Retinal pigment epithelial cell (primary cell): ENCODE data around the gene CCDC91.

Experiments used
- DNase-seq: peaks from one replicate; pipeline ENCODE4 v3.0.0-alpha.2; 2010; ENCODE audit warnings: low read depth
- H3K4me3 ChIP-seq: 2 replicates; pipeline ENCODE4 v1.5.1; 2011; ENCODE audit warnings: mild to moderate bottlenecking, low read length, control low read depth, moderate library complexity
- CTCF ChIP-seq: conservative IDR thresholded peaks from 2 replicates; pipeline ENCODE4 v1.5.1; 2011; ENCODE audit warnings: low read depth, low read length, control low read depth, inconsistent platforms

Gene CCDC91

DNA sequence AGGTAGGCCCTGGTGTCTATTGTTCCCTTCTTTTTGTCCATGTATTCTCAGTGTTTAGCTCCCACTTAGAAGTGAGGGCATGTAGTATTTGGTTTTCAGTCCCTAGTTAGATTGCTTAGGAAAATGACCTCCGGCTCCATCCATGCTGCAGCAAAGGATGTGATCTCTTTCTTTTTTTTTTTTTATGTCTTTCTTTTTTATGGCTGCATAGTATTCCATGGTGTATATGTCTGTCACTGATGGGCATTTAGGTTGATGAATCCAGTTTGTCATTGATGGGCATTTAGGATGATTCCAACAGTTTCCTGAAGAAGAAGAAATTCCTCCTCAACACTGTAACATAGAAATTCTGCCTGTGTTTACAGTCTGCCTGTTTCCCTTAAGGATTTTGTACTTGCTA is 231.1 kb downstream of the CCDC91 start:
- no peak overlapping the region for H3K4me3 ChIP-seq
- no peak for TF ChIP-seq CTCF
- no peak for DNase-seq

DNA sequence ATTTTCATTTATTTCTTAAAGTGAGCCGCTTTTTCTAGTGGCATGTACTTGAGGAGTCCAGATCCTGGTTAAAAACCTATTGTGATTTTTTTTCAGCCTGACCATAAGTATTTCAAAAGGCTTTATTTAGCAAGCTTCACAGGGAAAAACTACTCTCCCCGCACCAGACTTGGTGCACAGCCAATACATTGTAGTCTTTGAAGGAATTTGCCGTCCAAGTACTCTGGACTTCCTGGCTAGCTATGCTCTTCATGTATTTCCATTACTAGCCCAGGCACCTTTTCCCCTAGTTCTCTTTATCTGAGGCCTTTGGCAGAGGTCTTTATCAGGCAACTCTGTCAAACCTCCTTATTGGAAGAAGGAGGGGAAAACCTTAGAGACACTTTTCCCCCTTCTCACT is 234.7 kb downstream of the CCDC91 start:
- DNase-seq: peak; percentile 78
- TF ChIP-seq CTCF: no peak
- no peak overlapping the region for H3K4me3 ChIP-seq

- TF ChIP-seq CTCF: no peak
- no peak for DNase-seq
- no peak overlapping the region for H3K4me3 ChIP-seq
Observed at GRCh38 chr12:28425526-28425925, 235.3 kb downstream of the CCDC91 start.

- TF ChIP-seq CTCF: no peak
- no peak for DNase-seq
- H3K4me3 ChIP-seq: no peak overlapping the region
Observed at GRCh38 chr12:28427046-28427445, 236.8 kb downstream of the CCDC91 start.

DNA sequence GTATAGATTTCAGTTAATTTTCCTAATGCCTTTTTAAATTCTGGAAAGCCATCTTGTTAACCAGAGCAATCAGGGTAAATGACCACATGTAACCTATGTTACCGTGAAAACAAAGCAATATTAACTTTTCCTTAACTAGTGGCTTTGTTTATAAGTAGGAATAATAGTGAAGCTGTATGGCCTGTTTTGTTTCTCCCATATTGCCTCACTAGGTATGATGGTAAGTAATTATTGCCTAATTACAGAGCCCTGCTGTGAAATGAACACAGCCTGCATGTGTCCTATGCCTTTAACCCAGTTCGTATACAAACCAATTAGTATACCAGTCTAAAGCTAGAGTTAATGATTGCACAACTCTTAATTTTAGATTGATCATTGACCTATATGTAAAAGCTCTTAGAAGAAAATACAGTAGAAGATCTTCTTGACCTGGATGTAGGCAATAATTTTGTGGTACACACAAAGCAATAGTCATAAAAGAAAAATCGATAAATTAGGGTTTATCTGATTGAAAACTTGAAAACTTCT is 249.9 kb downstream of the CCDC91 start:
- no peak for DNase-seq
- no peak for TF ChIP-seq CTCF
- no peak overlapping the region for H3K4me3 ChIP-seq

GRCh38 chr12:28442101-28442500 is 251.8 kb downstream of the CCDC91 start:
- no peak for DNase-seq
- no peak overlapping the region for H3K4me3 ChIP-seq
- no peak for TF ChIP-seq CTCF

- H3K4me3 ChIP-seq: no peak overlapping the region
- no peak for TF ChIP-seq CTCF
- DNase-seq: no peak
Observed at GRCh38 chr12:28443337-28443736, 253.1 kb downstream of the CCDC91 start.
